VCaP (cell line): ENCODE results near the gene PFKFB2.

ENCODE experiments used
- H3K27ac ChIP-seq: fragments of 450-650 bp; 2 replicates; pipeline ENCODE4 v1.5.1; 2017
- TF ChIP-seq, protein P1 (sequence below): fragments of 450-650 bp; conservative IDR thresholded peaks from 2 replicates; pipeline ENCODE4 v1.5.1; 2017; ENCODE audit warnings: mild to moderate bottlenecking, moderate library complexity

PFKFB2 gene

GRCh38 chr1:207048041-207048440, 5.0 kb upstream of the PFKFB2 start:
- TF ChIP-seq, protein P1, sequence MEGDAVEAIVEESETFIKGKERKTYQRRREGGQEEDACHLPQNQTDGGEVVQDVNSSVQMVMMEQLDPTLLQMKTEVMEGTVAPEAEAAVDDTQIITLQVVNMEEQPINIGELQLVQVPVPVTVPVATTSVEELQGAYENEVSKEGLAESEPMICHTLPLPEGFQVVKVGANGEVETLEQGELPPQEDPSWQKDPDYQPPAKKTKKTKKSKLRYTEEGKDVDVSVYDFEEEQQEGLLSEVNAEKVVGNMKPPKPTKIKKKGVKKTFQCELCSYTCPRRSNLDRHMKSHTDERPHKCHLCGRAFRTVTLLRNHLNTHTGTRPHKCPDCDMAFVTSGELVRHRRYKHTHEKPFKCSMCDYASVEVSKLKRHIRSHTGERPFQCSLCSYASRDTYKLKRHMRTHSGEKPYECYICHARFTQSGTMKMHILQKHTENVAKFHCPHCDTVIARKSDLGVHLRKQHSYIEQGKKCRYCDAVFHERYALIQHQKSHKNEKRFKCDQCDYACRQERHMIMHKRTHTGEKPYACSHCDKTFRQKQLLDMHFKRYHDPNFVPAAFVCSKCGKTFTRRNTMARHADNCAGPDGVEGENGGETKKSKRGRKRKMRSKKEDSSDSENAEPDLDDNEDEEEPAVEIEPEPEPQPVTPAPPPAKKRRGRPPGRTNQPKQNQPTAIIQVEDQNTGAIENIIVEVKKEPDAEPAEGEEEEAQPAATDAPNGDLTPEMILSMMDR = no peak
- H3K27ac ChIP-seq = peak overlapping the region; percentile 95

DNA sequence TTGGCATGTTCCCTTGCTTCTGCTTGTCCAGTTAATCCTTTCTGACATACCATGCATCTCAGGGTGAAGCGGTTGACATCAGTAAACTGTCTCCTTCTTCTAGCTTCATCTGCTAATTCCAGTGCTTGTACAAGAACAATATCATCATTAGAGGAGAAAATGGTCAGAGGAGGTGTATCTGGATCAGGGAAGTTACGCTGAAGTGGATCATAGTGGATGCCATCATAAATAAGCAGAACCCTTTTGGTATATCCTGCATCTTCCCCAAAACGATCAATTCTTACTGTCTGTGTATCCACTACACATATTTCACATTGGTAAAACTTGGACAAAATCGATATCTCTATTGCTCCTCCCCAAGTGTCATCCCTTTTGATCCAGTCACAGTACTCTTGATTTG, 4.0 kb upstream of the PFKFB2 start:
- TF ChIP-seq, protein P1 = no peak
- H3K27ac ChIP-seq = peak overlapping the region; percentile 95

GRCh38 chr1:207049514-207049913, 3.6 kb upstream of the PFKFB2 start:
- peak overlapping the region; percentile 95 for H3K27ac ChIP-seq
- TF ChIP-seq, protein P1 = no peak

GRCh38 chr1:207049974-207050391, 3.1 kb upstream of the PFKFB2 start:
- H3K27ac ChIP-seq = peak overlapping the region; percentile 95
- TF ChIP-seq, protein P1 = peak; percentile 84

- TF ChIP-seq, protein P1 = no peak
- H3K27ac ChIP-seq = peak overlapping the region; percentile 95
Observed at GRCh38 chr1:207050480-207051190, 2.4 kb upstream of the PFKFB2 start.

DNA sequence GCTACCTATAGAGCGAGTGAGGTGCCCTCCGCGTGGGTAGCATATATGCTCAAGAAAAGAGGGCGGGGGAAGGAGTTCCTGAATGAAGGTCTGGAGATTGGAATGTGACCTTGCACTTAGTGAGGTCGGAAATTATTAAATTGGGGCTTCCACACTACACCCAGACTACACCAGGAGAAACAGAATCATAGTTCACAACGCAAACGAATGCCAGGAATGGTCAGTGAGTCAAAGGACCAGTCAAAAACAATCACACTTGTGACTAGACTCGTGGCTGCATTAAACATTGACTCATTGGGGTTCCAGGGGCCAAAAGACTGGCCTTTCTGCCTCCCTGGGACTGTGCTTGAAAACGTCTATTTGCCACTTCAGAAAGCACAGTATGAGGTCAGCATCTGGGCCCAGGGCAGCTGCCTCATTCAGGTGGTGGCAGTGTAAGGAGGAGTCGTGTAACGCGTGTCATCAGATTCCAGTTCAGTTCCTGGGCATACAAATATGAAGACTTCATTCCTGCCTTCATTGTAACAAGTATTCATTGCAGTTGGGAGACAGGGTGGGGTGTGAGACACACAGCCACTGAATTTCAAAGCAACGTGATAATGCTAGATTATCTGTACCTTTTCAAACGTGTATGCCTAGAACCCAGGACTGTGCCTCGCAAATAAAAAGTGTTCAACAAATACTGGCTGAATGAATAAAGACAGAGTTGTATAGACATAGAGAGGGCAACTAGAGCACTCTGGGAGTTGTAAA, 1.7 kb upstream of the PFKFB2 start, which contains the start of gene YOD1:
Gene YOD1 (minus strand): TSS at position 18 of the 753 bp plus-strand sequence. CDS start 178 bp downstream, outside the sequence.
- peak within 1 kb of the TSS; percentile 95 for H3K27ac ChIP-seq

DNA sequence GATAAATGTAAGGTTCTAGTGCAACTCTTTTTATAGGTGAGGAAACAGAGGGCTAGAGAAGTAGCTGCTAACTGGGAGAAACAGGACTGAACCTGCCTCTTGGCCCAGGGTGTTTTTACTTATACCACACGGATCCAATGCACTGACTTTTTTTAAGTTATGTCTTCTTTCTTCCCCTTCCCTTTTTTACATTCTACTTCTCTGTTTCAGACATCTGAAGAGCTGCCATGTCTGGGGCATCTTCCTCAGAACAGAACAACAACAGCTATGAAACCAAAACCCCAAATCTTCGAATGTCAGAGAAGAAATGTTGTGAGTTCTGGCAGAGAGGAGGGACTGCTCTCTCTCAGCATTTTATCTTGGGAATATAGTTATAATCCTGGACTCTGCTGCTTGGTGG, 1.4 kb downstream of the PFKFB2 start:
- H3K27ac ChIP-seq = peak overlapping the region; percentile 95; the same call in 1 of the 2 replicates
- TF ChIP-seq, protein P1 = no peak

More for the DNA sequence above, 1.7 kb upstream of the PFKFB2 start, which contains the start of gene YOD1:
- TF ChIP-seq, protein P1 = no peak
